ENCODE measurements around the gene ACRBP. TPM values are rescaled to one million over a fixed set of nuclear protein-coding genes. Genes with fewer than 3 reads are reported as not detected.

Gene ACRBP
- total RNA-seq, 2 experiments from 2014 or later: 4.4 to 9.4 TPM

- no peaks in the 10 kb centered on the region for H4K20me1 ChIP-seq (ENCODE audit: insufficient read depth, low read length)
- H3K36me3 ChIP-seq (ENCODE audit: insufficient read depth, low read length): peaks cover 17% of the 10 kb centered on the region; the same call in 1 of the 2 replicates
- peak overlapping the region; percentile 86 for H3K27ac ChIP-seq (ENCODE audit: low read depth, low read length, poor library complexity, severe bottlenecking)
- no TSS peak for BruUV-seq (replicated peaks)
- H3K4me1 ChIP-seq (ENCODE audit: insufficient read depth, low read length, poor library complexity, severe bottlenecking): peaks cover 79% of the 10 kb centered on the region
- peak overlapping the region; percentile 3; the same call in 1 of the 2 replicates for H2AFZ ChIP-seq (ENCODE audit: low read length)
- peak overlapping the region; percentile 87 for H3K4me2 ChIP-seq (ENCODE audit: low read length)
- peak; percentile 84 for DNase-seq (ENCODE audit: low spot score)
- peaks cover 62% of the 10 kb centered on the region; the same call in 1 of the 2 replicates for H3K79me2 ChIP-seq (ENCODE audit: insufficient read depth, low read depth, low read length)
- H3K9me2 ChIP-seq (ENCODE audit: insufficient read depth, low read length): no peaks in the 10 kb centered on the region
- ChIA-PET POLR2A (interaction anchor here (0.6 to 1.7 kb wide), 16 partner anchors 8 to 1388 kb away, joined by 3 to 12 read pairs (median 4); partner anchors contain the start of genes GNB3, LPAR5, TAPBPL and ZNF384), CTCF (ENCODE audit: unreplicated experiment) (interaction anchor here (0.6 to 0.7 kb wide), 3 partner anchors 21 to 413 kb away, joined by 4 to 6 read pairs (median 5); partner anchors contain the start of gene PTPN6)
- TF ChIP-seq CTCF (conservative IDR thresholded peaks at IDR 0.05; ENCODE audit: low read length) (no peak), EZH2phosphoT487 (IDR thresholded peaks at IDR 0.05; ENCODE audit: borderline replicate concordance, low read depth, low read length) (no peak)
- intact Hi-C loops (cut with micrococcal nuclease; ENCODE audit: unreplicated experiment): loop anchor here (2.0 kb wide), 1 partner anchor 61 kb away; the partner anchor contains the start of gene ZNF384
- H3K9me3 ChIP-seq (ENCODE audit: low read length): no peaks in the 10 kb centered on the region
- peak overlapping the region; percentile 61 for H3K4me3 ChIP-seq (ENCODE audit: low read depth, low read length, poor library complexity, severe bottlenecking)
Observed at GRCh38 chr12:6627616-6628015, 19.6 kb downstream of the ACRBP start.

GRCh38 chr12:6626654-6627283, 20.5 kb downstream of the ACRBP start:
- peak; percentile 80 for DNase-seq (ENCODE audit: low spot score)
- ChIA-PET CTCF (ENCODE audit: unreplicated experiment) (interaction anchor here (1.0 kb wide), 1 partner anchor 18 kb away, joined by 3 read pairs; no protein-coding TSS in a partner anchor), POLR2A (interaction anchor here (0.5 to 1.4 kb wide), 6 partner anchors 9 to 93 kb away, joined by 3 to 8 read pairs (median 4); partner anchors contain the start of genes LPAR5 and ZNF384)

More at GRCh38 chr12:6626654-6627283, 20.5 kb downstream of the ACRBP start:
- Histone ChIP-seq H3K4me2 (ENCODE audit: low read length) (peak overlapping the region; percentile 87), H4K20me1 (ENCODE audit: insufficient read depth, low read length) (no peaks in the 10 kb centered on the region), H3K4me3 (ENCODE audit: low read depth, low read length, poor library complexity, severe bottlenecking) (peak overlapping the region; percentile 61), H3K9me2 (ENCODE audit: insufficient read depth, low read length) (no peaks in the 10 kb centered on the region), H2AFZ (ENCODE audit: low read length) (peak overlapping the region; percentile 3; the same call in 1 of the 2 replicates), H3K9me3 (ENCODE audit: low read length) (no peaks in the 10 kb centered on the region), H3K4me1 (ENCODE audit: insufficient read depth, low read length, poor library complexity, severe bottlenecking) (peaks cover 71% of the 10 kb centered on the region), H3K36me3 (ENCODE audit: insufficient read depth, low read length) (peaks cover 17% of the 10 kb centered on the region; the same call in 1 of the 2 replicates), H3K27ac (ENCODE audit: low read depth, low read length, poor library complexity, severe bottlenecking) (peak overlapping the region; percentile 86), H3K79me2 (ENCODE audit: insufficient read depth, low read depth, low read length) (peaks cover 62% of the 10 kb centered on the region; the same call in 1 of the 2 replicates)
- TF ChIP-seq CTCF (conservative IDR thresholded peaks at IDR 0.05; ENCODE audit: low read length) (no peak), EZH2phosphoT487 (IDR thresholded peaks at IDR 0.05; ENCODE audit: borderline replicate concordance, low read depth, low read length) (no peak)
- intact Hi-C loops (cut with micrococcal nuclease; ENCODE audit: unreplicated experiment): loop anchor here (2.0 kb wide), 1 partner anchor 62 kb away; the partner anchor contains the start of gene ZNF384
- BruUV-seq (replicated peaks): no TSS peak

All from OCI-LY7 (cell line).